ENCODE results near the gene TSR1. TPM values are rescaled to one million over a fixed set of nuclear protein-coding genes. Genes with fewer than 3 reads are reported as not detected.
"Not testable (repeated sequence)": the region's sequence is repeated elsewhere in the genome, so short reads cannot be mapped to it uniquely, and the experiment has no call there.

TSR1 gene
- polyA plus RNA-seq, 1 donor = 38.5 TPM

DNA sequence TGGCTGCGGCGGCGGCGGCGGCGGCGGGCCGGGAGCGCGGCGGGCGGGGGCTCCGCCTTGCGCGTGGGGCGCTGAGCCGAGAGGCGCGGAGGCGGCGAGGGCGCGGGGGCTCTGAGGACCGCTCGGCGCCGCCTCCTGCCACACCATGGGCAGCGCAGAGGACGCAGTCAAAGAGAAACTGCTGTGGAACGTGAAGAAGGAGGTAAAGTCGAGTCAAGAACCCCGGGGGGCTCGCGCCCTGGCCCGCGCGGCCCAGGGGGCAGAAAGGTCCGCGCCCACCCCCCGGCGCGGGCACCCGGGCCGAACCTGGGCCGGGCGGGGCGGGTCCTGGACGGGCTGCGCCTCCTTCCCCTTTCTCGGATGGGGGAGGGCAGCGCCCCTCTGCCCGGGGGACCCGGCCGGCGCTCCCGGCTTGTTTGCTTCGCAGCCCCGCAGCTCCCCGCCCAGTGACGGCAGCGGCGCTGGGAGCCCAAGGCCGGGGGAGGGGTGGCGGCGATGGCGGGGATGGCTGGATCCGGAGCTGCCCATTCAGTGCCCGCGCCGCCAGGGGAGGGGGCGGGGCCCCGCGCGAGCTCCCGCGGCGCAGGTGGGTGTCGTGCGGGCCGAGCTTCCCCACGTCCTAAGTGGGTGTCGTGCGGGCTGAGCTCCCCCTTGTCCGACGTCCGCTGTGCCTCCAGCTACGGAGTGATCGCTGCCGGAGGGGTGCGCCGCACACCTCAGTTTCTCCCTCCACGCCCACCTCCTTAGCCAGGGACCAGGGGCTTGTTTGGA, 1.5 kb upstream of the TSR1 start:
- no peak for DNase-seq

DNA sequence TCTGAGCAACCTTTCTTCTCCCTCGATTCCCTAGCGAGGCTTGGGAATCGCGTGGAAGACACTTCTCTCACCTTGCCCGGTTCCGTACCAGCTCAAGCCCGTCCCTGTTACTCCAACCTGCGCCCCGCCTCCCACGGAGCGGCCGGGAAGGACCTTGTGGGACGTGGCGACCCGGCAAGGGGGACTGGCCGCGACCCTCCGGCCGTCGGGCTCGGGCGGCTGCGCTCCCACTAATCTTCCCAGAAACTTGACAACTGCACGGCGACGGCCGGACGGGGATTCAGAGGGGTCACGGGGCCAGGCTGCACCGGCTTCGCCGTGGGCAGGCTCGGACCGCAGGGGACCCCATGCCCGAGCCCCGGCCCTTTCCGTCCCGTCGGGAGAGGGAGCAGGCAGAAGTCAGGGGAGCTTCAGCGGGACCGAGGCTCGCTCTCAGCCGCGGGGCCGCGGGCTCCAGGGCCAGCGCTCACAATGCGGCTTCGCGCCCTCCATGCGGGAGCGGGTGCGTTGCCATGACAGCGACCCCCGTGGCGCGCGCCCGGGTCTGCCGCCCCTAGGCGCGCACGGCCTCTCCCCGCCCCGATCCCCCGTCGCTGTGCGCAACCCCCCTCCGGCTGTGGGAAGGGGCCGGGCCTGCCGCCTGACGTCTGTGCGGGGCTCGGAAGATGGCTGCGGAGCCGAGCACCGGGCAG, 741 bp upstream of the TSR1 start, which contains the start of gene SGSM2:
Gene SGSM2, plus strand, starts transcription at position 650 of the 692 bp plus-strand sequence. CDS start 188 bp downstream, outside the sequence.
- peak; percentile 55 for DNase-seq

DNA sequence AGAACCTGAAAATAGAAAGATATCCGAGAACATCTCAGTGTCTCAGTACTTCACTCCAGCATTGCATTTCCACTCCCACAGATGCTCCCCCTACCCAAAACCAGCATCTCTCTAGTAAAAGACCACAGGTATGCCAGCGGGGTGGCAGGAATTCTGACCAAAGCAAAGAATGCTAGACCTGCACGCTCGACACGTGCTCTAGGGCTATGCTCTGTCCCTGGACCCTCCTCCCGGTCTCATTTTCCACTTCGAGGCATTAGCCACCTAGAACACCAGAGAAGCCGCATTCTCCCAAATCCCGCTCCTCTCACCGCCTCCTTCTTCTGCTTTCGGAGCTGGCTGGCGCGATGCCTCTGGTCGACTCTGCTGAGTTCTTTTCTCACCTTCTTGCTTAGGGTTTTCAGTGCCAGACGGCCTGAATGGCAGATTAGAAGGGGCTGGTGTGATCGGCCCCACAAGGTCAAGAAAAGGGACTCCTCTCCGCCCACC, 487 bp downstream of the TSR1 start:
- DNase-seq = no peak

DNA sequence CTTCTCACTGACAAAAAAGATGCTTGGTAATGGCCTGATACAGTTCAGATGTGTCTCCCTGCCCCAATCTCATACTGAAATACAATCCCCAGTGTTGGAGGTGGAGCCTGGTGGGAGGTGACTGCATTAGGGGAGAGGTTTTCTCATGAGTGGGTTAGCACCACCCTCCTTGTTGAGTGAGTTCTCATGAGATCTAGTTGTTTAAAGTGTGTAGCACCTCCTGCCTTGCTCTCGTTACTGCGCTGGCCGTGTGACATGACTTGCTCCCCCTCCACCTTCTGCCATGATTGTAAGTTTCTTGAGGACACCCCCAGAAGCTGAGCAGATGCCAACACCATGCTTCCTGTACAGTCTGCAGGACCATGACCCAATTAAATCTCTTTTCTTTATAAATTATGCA, 5.0 kb downstream of the TSR1 start:
- DNase-seq = no peak

DNA sequence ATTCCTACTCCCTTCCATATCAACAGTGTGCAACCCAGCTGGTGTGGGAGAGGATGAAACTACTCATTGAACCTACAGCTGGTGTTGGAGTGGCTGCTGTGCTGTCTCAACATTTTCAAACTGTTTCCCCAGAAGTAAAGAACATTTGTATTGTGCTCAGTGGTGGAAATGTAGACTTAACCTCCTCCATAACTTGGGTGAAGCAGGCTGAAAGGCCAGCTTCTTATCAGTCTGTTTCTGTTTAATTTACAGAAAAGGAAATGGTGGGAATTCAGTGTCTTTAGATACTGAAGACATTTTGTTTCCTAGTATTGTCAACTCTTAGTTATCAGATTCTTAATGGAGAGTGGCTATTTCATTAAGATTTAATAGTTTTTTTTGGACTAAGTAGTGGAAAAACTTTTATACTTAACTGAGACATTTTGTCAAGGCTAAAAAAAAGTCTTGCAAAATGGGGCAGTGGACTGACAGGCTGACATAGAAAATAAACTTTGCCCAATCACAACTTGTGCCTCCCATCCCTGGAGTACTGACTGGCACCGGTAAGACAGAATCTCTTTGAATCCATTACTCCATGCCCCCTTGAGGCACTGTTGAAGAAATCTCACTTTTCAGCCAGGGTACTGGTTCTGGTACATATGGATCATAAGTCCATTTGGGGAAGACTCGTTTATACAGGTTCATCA, 12.5 kb downstream of the TSR1 start:
- DNase-seq = no peak

- DNase-seq = no peak
These were observed 14.9 kb downstream of the TSR1 start for GRCh38 chr17:2321399-2321798.

DNA sequence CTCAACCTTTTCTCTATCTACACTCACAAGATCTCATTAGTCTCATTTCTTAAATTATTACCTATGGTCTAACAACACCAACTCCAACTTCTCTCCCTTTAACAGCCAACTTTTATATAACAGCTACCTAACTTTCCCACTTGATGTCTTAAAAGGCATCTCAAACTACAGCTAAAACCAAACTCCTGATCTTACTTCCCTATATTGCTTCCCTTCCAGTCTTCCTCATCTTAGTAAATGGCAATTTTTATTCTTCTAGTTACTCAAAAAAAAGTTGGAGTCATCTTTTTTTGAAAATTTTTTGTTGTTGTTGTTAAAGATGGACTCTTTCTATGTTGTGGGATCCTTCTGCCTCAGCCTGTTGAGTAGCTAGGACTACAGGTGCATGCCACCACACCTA, 17.2 kb downstream of the TSR1 start:
- DNase-seq = no peak

GRCh38 chr17:2317796-2318195, 18.5 kb downstream of the TSR1 start:
- DNase-seq = no peak

GRCh38 chr17:2316916-2317205, 19.4 kb downstream of the TSR1 start:
- not testable (repeated sequence) for DNase-seq

- no peak for DNase-seq
These were observed 23.5 kb downstream of the TSR1 start for GRCh38 chr17:2312736-2313135.

- peak; percentile 7 for DNase-seq
These were observed 26.7 kb downstream of the TSR1 start for GRCh38 chr17:2309338-2310154.

DNA sequence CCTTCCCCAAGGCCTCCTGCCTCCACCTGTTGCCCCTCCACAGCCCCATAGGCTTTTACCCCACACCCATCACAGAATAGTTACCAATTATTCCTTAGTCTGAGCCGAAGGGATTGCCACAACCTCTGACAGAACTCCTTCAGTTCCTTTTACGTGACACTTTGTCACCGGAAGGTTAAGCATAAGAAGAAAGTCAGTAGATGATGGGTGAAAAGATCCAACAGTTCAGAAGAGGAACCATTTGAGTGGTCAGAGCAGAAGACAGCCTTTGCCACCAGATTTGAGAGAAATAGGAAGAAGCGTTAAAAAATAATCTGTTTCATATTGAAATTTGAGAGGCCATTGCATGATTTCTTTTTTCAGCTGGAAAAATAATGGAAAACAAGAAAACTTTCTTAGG, 31.3 kb downstream of the TSR1 start:
- no peak for DNase-seq

- DNase-seq = peak; percentile 92
These were observed 32.8 kb downstream of the TSR1 start, which contains the start of the genes SMG6 and SRR for GRCh38 chr17:2303204-2304188. Gene SMG6, minus strand, starts transcription at chr17:2303785. Its CDS starts 65 bp downstream, at chr17:2303720. Gene SRR, plus strand, starts transcription at chr17:2303950. Its CDS starts 11,611 bp downstream, at chr17:2315561.

DNA sequence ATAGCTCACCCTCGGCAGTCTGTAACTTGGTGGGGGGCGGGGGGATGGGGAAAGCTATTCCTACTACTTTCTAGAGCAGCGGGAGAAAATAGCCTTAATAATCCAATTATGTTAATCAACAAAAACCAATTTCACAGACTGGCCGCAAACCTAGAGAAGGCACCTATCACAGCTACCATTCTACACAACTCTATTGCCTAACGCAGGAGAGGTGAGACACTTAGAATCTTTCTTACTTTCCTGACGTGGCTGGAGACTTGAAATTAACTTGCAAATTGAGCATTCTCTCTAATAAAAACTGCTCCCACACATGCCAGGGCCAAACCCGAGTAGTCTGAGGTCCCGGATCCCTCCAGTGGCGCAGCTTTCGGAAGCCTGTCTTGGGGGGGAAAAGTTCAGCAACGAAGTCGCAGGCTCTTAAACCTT, 33.5 kb downstream of the TSR1 start:
- DNase-seq = no peak

- DNase-seq = no peak
These were observed 36.5 kb downstream of the TSR1 start for GRCh38 chr17:2299756-2300155.

- no peak for DNase-seq
These were observed 37.1 kb downstream of the TSR1 start for GRCh38 chr17:2299136-2299535.

DNA sequence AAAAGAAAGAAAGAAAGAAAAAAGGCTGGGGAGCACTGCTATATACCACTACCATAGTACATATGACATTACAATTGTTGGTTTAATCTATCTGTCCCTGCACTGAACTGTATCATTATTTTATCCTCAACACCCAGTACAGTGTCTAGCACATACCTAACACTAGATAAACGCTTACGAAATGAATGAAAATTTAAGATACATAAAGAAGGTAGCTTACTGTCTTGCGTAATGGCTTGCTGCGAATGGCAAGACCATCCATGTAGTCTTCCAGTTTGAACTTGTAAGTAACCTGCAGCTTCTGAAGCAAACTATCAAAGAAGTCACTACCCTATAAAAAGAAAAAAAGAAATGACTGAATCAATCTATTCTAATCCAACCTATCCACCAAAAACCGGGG, 39.2 kb downstream of the TSR1 start:
- DNase-seq = no peak

- DNase-seq = no peak
These were observed 40.7 kb downstream of the TSR1 start for GRCh38 chr17:2295575-2295974.

DNA sequence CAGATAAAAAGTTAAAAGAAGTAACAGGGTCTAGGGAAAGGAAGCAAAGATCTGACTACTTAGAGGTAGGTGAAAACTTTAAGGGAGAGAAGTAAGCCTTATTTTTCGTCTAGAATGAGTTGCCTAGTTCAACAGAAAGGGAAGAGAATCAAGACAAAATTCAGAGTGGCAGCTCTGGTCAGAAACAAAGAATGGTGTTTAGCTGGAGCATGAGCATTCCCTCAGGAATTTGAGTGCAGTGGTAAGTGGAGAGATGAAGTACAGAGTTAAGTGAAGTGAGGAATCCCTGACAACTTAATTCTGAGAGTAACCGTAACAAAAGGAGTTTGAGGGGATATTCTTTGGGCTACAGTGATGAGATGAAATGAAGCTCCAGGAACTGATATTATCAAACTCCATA, 44.2 kb downstream of the TSR1 start:
- DNase-seq = no peak

DNA sequence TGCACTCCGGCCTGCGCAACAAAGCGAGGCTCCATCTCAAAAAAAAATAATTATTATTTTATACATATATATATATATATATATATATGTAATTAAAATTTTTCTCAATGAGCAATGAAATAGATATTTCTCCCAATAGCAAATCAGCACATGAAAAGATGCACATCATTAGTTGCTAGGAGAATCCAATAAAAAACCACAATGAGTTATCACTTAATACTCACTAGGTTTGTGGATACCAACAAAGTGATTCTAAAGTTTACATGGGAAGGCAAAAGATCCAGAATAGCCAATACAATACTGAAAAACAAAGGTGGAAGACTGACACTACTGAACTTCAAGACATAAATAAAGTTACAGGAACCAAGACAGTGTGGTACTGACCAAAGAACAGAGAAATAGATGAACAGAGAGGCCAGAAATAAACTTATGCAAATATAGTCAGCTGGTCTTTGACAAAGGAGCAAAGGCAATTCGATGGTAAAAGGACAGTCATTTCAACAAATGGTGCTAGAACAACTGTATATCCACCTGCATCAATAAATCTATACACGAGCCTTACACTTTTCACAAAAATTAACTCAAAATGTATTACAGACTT, 46.3 kb downstream of the TSR1 start:
- no peak for DNase-seq

Data from left kidney (tissue), 2 donors.